HFF-Myc (cell line): ENCODE results near the gene RER1.

ENCODE experiments used
- DNase-seq: peaks from one replicate; pipeline ENCODE4 v3.0.0-alpha.2; 2011; ENCODE audit warnings: low read depth; ENCODE audit errors: extremely low read depth
- H3K4me3 ChIP-seq: replicated peaks from 2 replicates; pipeline ENCODE4 v1.5.1; 2011; ENCODE audit warnings: low read depth, mild to moderate bottlenecking, control low read depth, low read length
- TF ChIP-seq, protein P1 (sequence below): IDR thresholded peaks from 2 replicates; pipeline ENCODE4 v1.5.1; 2012; ENCODE audit warnings: mild to moderate bottlenecking, low read depth, low read length, control low read depth; ENCODE audit errors: missing control alignments

RER1 gene

DNA sequence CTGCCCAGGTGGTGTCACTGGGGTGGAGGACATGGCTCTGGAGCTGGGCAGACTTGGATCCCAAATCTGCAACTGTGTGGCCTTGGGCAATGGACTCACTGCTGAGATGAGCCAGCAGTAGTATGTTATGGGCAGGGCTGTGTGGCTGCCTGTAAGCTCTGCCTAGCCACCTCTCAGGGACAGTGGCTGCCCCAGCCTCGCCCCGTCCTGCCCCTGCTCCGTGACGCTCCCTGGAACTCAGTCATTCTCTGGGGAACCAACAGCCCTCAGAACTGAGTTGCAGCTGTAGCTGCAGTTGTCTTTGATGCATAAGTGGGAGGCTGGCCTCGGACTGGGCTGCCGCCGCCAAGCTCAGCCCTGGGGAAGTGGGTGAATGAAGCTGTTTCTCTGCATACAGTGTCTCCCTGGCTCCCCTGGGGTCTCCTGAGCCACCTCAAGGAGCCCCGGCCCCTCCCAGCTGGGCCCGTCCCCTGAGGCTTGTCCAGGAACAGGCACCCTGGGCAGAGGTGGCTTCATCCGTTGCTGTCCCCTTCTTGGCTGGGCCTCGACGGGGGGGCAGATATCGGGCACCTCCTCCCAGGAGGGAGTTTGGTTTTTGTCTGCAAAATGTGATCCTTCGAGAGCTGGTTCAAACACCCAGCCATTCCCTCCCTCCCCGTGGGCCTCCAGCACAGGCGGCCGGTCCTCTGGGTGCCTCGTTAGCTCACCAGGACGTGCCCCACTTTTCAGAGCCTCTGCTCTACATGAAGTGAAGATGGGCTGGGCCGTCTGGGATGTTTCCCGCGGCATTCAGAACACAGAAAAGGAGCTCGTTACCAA is 58.2 kb downstream of the RER1 start:
- DNase-seq, result no peak
- TF ChIP-seq, protein P1, sequence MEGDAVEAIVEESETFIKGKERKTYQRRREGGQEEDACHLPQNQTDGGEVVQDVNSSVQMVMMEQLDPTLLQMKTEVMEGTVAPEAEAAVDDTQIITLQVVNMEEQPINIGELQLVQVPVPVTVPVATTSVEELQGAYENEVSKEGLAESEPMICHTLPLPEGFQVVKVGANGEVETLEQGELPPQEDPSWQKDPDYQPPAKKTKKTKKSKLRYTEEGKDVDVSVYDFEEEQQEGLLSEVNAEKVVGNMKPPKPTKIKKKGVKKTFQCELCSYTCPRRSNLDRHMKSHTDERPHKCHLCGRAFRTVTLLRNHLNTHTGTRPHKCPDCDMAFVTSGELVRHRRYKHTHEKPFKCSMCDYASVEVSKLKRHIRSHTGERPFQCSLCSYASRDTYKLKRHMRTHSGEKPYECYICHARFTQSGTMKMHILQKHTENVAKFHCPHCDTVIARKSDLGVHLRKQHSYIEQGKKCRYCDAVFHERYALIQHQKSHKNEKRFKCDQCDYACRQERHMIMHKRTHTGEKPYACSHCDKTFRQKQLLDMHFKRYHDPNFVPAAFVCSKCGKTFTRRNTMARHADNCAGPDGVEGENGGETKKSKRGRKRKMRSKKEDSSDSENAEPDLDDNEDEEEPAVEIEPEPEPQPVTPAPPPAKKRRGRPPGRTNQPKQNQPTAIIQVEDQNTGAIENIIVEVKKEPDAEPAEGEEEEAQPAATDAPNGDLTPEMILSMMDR, result no peak
- no peak overlapping the region for H3K4me3 ChIP-seq

DNA sequence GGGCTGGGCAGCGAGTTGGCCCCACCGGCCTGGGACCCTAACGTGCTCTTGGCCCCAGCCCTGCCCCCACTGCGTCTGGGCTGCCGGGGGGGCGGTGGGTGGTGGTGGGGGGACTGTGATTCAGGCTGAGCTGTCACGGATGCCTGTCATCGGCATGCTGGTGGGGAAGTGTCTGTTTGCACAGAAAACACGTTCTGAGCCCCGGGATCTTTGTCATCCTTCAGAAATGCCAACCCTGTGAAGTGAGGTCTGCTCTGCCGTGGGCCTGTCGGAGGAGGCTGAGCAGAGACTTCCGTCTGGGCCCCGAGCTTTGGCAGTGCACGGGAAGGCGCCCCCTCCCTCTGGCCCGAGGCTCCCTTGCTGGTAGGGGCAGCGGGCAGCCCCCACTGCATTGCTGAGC is 60.1 kb downstream of the RER1 start:
- no peak overlapping the region for H3K4me3 ChIP-seq
- TF ChIP-seq, protein P1, result no peak
- peak; percentile 29 for DNase-seq

DNA sequence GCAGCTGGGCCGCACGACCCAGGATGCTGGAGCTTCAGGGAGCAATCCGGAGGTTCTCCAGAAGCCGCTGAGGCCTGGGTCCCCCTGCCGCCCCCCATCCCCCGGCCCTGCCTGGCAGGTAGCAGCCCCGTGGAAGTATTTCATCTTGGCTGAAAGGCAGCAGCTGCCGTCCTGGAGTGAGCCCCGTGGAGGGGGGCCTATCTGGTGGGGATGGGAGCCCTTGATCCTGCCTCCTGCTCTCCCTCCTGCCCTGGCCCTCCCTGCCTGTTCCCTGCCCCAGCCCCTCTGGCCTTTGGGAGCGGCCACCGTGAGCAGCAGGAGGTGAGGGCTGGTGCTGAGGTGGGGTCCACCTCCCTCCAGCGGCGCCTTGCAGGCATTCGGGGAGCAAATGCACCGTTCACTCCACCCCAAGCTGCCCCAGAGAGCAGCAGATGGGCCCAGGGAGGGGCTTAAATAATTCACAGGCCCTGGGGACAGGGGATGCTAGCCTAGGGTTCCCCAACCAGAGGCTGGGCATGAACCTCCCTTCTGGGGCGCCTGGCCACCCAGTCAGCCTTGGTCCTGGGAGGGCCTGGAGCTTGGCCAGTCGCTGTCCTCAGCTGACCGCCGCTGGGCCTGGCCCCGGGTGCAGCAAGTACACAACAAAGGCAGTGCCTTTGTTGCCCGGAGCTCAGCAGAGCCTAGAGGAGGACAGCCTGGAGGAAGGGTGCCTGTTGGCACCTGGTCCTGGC is 60.7 kb downstream of the RER1 start:
- no peak for DNase-seq
- TF ChIP-seq, protein P1, result no peak
- H3K4me3 ChIP-seq, result no peak overlapping the region

DNA sequence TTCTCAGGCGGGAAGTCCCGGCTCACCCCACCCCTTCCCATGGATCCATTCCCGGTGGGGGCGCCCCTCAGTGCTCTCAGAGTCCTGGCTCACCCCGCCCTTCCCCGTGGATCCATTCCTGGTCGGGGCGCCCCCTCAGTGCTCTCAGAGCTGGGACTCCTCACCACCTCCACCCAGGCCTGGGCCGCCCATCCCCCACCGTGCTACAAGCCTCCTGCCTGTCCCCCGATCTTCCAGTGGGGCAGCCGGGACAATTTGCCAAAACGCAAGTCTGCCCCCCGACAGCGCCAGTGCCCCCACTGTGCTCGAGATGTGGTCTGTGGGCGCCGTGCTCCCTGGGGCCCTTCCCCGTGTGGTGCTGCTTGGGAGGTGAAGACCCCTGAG is 61.3 kb downstream of the RER1 start:
- DNase-seq, result no peak
- TF ChIP-seq, protein P1, result no peak
- no peak overlapping the region for H3K4me3 ChIP-seq

DNA sequence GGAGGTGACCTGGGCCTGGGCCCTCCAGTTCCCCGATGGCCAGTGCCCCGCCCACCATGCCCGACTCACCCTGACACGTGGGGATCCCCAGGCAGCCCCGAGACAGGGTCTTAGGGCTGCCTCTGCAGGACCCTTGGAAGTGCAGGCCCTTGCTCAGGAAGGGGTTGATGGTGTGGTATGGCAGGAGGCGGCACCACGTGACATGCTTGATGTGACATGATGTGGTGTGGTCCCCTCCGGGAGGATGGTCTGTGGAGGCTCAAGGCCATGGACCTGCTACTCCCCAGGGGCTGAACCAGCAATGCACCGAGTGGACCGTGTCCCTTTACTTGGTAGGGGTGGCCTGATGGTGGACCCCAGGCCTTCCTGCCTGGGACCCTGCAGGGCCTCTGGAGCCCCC is 62.6 kb downstream of the RER1 start:
- no peak overlapping the region for H3K4me3 ChIP-seq
- DNase-seq, result no peak
- TF ChIP-seq, protein P1, result no peak
